Measurements from ENCODE around the gene ELP5.

DNA sequence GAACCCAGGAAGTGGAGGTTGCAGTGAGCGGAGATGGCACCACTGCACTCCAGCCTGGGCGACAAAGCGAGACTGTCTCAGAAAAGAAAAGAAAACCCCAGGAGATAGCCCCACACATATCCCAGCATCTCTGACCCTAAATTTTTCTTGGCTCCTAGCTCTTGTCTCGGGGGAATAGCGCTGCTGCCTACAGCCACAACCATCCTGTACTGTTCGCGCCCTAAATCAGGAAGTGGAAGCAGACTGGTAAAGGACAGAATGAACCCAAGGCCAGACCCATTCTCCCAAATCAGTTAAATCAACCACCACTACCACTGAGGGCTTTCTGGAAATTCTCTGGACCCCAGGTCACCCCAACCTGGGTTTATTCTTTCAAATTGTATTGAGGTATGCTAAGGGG, 2.2 kb upstream of the ELP5 start:
- TF ChIP-seq, protein P1, sequence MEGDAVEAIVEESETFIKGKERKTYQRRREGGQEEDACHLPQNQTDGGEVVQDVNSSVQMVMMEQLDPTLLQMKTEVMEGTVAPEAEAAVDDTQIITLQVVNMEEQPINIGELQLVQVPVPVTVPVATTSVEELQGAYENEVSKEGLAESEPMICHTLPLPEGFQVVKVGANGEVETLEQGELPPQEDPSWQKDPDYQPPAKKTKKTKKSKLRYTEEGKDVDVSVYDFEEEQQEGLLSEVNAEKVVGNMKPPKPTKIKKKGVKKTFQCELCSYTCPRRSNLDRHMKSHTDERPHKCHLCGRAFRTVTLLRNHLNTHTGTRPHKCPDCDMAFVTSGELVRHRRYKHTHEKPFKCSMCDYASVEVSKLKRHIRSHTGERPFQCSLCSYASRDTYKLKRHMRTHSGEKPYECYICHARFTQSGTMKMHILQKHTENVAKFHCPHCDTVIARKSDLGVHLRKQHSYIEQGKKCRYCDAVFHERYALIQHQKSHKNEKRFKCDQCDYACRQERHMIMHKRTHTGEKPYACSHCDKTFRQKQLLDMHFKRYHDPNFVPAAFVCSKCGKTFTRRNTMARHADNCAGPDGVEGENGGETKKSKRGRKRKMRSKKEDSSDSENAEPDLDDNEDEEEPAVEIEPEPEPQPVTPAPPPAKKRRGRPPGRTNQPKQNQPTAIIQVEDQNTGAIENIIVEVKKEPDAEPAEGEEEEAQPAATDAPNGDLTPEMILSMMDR (conservative IDR thresholded peaks at IDR 0.05 in 1 of 2, IDR thresholded peaks at IDR 0.05 in 1 of 2; ENCODE audit: low read depth in 1 of 2, low read length in 2 of 2): no peak
- no peak for TF ChIP-seq EZH2 (IDR thresholded peaks at IDR 0.05; ENCODE audit: low read length, missing control alignments)

Data from fibroblast of lung (primary cell).